A549 (cell line): ENCODE results near the gene RXRA.

ENCODE experiments used
- CTCF ChIP-seq: fragments of >200 bp; sonication (Bioruptor Twin); formaldehyde crosslinking; IDR thresholded peaks from 3 replicates; pipeline ENCODE4 v1.5.1; 2016
- ESRRA ChIP-seq: fragments of 150-350 bp; IDR thresholded peaks from 2 replicates; pipeline ENCODE4 v1.6.1; 2014; ENCODE audit warnings: mild to moderate bottlenecking, low read length, borderline replicate concordance
- POLR2A ChIP-seq: IDR thresholded peaks from 2 replicates; pipeline ENCODE4 v1.6.1; 2012; ENCODE audit warnings: mild to moderate bottlenecking, low read length
- TF ChIP-seq, protein P1 (sequence below): fragments of 250-450 bp; sonication (Bioruptor Pico); IDR thresholded peaks from 2 replicates; pipeline ENCODE4 v1.5.0; 2021; ENCODE audit warnings: mild to moderate bottlenecking, moderate library complexity, borderline replicate concordance

DNA sequence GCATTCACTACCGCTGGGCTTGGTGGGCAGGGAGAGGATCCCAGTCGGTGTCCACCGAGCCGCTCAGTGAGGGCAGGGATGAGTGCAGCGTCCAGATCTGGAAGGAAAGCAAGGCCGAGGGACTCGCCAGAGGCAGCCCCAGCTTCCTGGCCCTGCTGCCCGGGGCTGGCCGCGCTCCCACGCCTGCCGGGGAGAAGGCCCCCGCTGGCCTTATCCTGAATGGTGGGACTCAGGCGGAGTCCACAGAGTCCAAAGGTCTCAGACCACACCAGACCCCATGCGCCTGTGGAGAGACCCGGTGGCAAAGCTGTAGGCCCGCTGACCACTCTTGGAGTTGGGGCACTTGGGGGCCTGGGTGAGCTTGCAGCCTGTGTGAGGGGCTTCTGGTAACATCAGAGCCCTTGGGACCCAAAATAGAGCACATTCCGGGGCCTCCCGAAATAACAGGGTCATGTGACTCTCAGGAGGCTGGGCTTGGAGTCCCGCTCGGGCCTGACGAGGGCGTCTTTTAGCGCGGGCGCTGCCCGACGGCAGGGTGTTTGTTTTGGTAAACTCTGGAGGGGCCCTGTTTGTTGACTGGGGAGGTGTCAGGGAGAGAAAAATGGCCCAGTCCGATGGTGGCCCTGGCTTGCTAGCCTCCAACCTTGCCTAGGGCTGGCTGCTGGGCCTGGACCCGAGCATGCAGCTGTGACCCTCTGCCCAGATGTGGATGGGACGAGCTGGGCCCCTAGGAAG lies 2.8 kb downstream of the RXRA start:
- TF ChIP-seq ESRRA (no peak), POLR2A (no peak), CTCF (no peak)
- TF ChIP-seq, protein P1, sequence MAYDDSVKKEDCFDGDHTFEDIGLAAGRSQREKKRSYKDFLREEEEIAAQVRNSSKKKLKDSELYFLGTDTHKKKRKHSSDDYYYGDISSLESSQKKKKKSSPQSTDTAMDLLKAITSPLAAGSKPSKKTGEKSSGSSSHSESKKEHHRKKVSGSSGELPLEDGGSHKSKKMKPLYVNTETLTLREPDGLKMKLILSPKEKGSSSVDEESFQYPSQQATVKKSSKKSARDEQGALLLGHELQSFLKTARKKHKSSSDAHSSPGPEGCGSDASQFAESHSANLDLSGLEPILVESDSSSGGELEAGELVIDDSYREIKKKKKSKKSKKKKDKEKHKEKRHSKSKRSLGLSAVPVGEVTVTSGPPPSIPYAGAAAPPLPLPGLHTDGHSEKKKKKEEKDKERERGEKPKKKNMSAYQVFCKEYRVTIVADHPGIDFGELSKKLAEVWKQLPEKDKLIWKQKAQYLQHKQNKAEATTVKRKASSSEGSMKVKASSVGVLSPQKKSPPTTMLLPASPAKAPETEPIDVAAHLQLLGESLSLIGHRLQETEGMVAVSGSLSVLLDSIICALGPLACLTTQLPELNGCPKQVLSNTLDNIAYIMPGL (CRISPR knock-in tag): no peak
